Renal pelvis (tissue), 3 donors: ENCODE results near the gene ZCCHC4. TPM values are rescaled to one million over a fixed set of nuclear protein-coding genes. Genes with fewer than 3 reads are reported as not detected.

Experiments used
- polyA plus RNA-seq, 3 donors: library from polyadenylated mRNA; unstranded; fragments of 120-200 nt; gene quantifications; one replicate each; pipeline ENCODE4 v1.2.1, GENCODE V29; 2013; ENCODE audit not compliant: insufficient read length in 3 of 3

The ZCCHC4 gene
- polyA plus RNA-seq, 3 donors = 10.5 to 16.1 (median 13.8) TPM

Other genes starting within 250 kb of the ZCCHC4 start
- 10 to 100 TPM; 12.8 to 21.4 (median 19.7) TPM for gene SEPSECS, start 152.3 kb upstream of the ZCCHC4 start, polyA plus RNA-seq
- gene PI4K2B, start 78.7 kb upstream of the ZCCHC4 start, polyA plus RNA-seq = 10 to 100 TPM; 12.4 to 18.1 (median 16.7) TPM
- 10 to 100 TPM; 33.1 to 60.7 (median 56.1) TPM for gene ANAPC4, start 64.5 kb downstream of the ZCCHC4 start, polyA plus RNA-seq